DND-41 (cell line): ENCODE results near the gene PUS3.

Source experiments
- CTCF ChIP-seq: IDR thresholded peaks from 2 replicates; pipeline ENCODE4 v1.5.1; 2012; ENCODE audit warnings: borderline replicate concordance, low read length, moderate library complexity, mild to moderate bottlenecking; ENCODE audit not compliant: poor library complexity, severe bottlenecking; ENCODE audit errors: extremely low read depth
- EZH2 ChIP-seq: IDR thresholded peaks from 3 replicates; pipeline ENCODE4 v1.6.1; 2012; ENCODE audit warnings: borderline replicate concordance, low read depth, mild to moderate bottlenecking, moderate library complexity, low read length, inconsistent platforms; ENCODE audit not compliant: severe bottlenecking

DNA sequence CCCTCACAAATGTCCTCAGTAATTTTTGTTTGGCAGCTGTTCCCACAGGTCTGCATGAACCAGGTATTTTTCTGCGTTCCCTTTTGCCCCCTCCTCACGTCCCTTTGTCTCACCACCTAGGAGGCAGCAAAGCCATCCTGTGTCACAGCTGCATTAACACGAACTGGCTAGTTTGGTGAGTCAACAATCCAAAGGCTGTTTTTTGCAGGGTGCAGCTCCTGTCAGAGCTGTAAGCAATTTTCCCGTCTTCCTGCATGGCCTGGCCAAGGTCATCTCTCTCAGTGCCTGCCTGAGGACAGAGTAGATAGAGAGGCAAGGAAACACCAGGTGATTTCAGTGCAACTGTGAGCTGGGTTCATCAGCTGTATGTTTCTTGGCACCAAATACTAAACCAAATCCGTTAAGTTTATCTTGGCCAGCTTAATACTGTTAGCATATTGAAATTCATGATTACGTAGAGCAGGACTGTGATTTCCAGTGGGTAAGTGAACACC is 22.3 kb upstream of the PUS3 start:
- TF ChIP-seq CTCF (no peak), EZH2 (no peak)
